ENCODE data around the gene CD300LD.

DNA sequence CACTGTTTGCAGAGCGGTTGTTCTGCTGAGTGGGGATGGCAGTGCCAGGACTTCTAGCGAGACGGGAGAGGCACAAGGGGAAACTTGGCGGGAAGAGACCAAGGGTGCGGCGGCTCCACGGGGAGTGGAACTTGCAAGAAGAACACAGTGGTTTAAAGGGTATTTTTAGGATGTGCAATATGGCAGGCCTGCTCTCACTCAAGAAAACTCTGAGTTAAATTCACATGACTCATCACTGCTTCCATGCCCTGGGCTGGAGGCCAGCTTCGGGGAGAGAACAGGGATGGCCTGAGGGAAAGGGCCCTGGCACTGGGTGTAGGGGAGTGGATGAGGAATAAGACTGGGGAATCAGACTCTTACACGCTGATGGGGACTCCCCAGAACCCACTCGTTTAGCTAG is 13.3 kb upstream of the CD300LD start:
- TF ChIP-seq ZFP3 (CRISPR knock-in tag; IDR thresholded peaks at IDR 0.05) (no peak), BACH2 (CRISPR knock-in tag; IDR thresholded peaks at IDR 0.05; ENCODE audit: borderline replicate concordance) (no peak), GLIS3 (CRISPR knock-in tag; IDR thresholded peaks at IDR 0.05) (no peak)
- TF ChIP-seq, protein P1, sequence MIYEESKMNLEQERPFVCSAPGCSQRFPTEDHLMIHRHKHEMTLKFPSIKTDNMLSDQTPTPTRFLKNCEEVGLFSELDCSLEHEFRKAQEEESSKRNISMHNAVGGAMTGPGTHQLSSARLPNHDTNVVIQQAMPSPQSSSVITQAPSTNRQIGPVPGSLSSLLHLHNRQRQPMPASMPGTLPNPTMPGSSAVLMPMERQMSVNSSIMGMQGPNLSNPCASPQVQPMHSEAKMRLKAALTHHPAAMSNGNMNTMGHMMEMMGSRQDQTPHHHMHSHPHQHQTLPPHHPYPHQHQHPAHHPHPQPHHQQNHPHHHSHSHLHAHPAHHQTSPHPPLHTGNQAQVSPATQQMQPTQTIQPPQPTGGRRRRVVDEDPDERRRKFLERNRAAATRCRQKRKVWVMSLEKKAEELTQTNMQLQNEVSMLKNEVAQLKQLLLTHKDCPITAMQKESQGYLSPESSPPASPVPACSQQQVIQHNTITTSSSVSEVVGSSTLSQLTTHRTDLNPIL (CRISPR knock-in tag; IDR thresholded peaks at IDR 0.05; ENCODE audit: low read depth) = no peak
